Kidney (tissue), 14 donors: ENCODE measurements around the gene DPP10. TPM values are rescaled to one million over a fixed set of nuclear protein-coding genes. Genes with fewer than 3 reads are reported as not detected.
A peak's percentile ranks its signal among the peaks of the same experiment; 100 is the strongest.

Experiments used
- DNase-seq, 5 donors: peaks; one replicate each; pipeline ENCODE4 v3.0.0-alpha.2; 2013 to 2020
- FAIRE-seq: peaks from 2 replicates; lab custom pipeline; 2012; peaks lifted over from hg19 to GRCh38; lab: Jason Lieb, UNC
- H3K27ac ChIP-seq, 2 donors: one replicate each; pipeline ENCODE4 v1.7.0; 2013; ENCODE audit warnings: low read depth in 2 of 2, low read length in 2 of 2, inconsistent platforms in 1 of 2
- H3K27me3 ChIP-seq: one replicate; pipeline ENCODE4 v1.7.1; 2013; ENCODE audit warnings: low read length, inconsistent platforms; ENCODE audit not compliant: control insufficient read depth, insufficient read depth
- H3K36me3 ChIP-seq, 3 donors: one replicate each; pipeline versions ENCODE4 v1.7.0 to v1.7.1; 2013; ENCODE audit warnings: low read length in 3 of 3, control low read depth in 1 of 3, inconsistent platforms in 1 of 3; ENCODE audit not compliant: insufficient read depth in 3 of 3, control insufficient read depth in 2 of 3
- H3K4me1 ChIP-seq, 3 donors: one replicate each; pipeline versions ENCODE4 v1.7.0 to v1.7.1; 2013; ENCODE audit warnings: low read length in 3 of 3, inconsistent platforms in 1 of 3, low read depth in 1 of 3; ENCODE audit not compliant: control insufficient read depth in 2 of 3, insufficient read depth in 2 of 3
- H3K4me3 ChIP-seq, 3 donors: one replicate each; pipeline versions ENCODE4 v1.7.0 to v1.8.1; 2013; ENCODE audit warnings: low read length in 3 of 3, control low read depth in 1 of 3, inconsistent platforms in 1 of 3
- H3K9ac ChIP-seq, 3 donors: one replicate each; pipeline versions ENCODE4 v1.7.0 to v1.7.1; 2013; ENCODE audit warnings: low read length in 3 of 3, control low read depth in 1 of 3, inconsistent platforms in 1 of 3
- H3K9me3 ChIP-seq, 3 donors: one replicate each; pipeline versions ENCODE4 v1.7.0 to v1.7.1; 2013; ENCODE audit warnings: low read length in 3 of 3, control low read depth in 1 of 3, inconsistent platforms in 1 of 3; ENCODE audit not compliant: control insufficient read depth in 2 of 3, insufficient read depth in 1 of 3
- intact Hi-C: fragments of 100-400 bp; cut with DNase I; formaldehyde crosslinking; loops from one replicate; pipeline ENCODE4 v1.11.1; 2022
- polyA plus RNA-seq: library from polyadenylated mRNA; stranded (reverse); fragments of 350-450 nt; fragmentation: Illumina TruSeq; extraction: RNeasy Lipid Tissue Mini Kit (QIAGEN cat#74804); gene quantifications from one replicate; pipeline ENCODE4 v1.2.3, GENCODE V29; 2014; ENCODE audit warnings: low read depth, low replicate concordance; ENCODE audit not compliant: insufficient read depth
- total RNA-seq: library from RNA; stranded (reverse); fragmentation: NEBNext Ultra II Directional; extraction: Animal tissue kit (Norgen Biotek cat#: 25700); gene quantifications from one replicate; pipeline ENCODE4 v1.2.1, GENCODE V29; 2021
- TF ChIP-seq, protein P1 (sequence below): IDR thresholded peaks from 3 replicates; pipeline ENCODE4 v1.5.1; 2012; ENCODE audit warnings: mild to moderate bottlenecking, moderate library complexity, borderline replicate concordance; ENCODE audit not compliant: insufficient read depth; ENCODE audit errors: extremely low read depth
- donor health status: control.
- donor health status: control.
- donor health status: control.
- donor health status: control.
- donor health status: control.
- donor health status: DM: yes; HTN: yes; CAD: no.
- donor health status: Normal renal cell carcinoma (clear cell type).

The DPP10 gene
- total and polyA plus RNA-seq, 2 donors from 2014 or later = 0.67 TPM; not detected in 1

DNA sequence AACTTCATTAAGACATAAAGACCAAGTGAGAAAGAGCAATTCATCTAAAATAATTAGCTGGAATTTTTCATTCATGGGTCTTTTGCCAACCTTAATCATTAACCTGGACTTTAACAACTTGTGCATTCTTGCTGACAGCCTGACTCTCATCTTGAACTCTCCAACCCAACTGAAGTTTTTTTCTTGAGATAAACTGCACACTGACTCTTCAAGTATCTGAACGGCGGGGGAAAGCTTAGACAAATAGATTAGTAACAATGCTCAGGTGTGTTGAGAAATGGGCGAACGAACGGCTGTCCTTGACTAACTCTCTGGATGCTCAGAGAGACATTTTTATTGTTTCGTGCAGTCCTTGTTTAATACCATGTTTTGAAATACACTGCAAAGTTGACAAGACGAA lies 186.0 kb downstream of the DPP10 start:
- Histone ChIP-seq H3K9me3 (no peaks in the 10 kb centered on the region), H3K27ac (no peak overlapping the region), H3K4me3 (peak overlapping the region in 1 of 3 donors; percentile 15), H3K36me3 (no peaks in the 10 kb centered on the region), H3K4me1 (no peaks in the 10 kb centered on the region), H3K9ac (no peak overlapping the region), H3K27me3 (no peaks in the 10 kb centered on the region)
- peak; percentile 13 for FAIRE-seq
- peak in 2 of 5 donors; percentile 11 to 13 for DNase-seq
- TF ChIP-seq, protein P1, sequence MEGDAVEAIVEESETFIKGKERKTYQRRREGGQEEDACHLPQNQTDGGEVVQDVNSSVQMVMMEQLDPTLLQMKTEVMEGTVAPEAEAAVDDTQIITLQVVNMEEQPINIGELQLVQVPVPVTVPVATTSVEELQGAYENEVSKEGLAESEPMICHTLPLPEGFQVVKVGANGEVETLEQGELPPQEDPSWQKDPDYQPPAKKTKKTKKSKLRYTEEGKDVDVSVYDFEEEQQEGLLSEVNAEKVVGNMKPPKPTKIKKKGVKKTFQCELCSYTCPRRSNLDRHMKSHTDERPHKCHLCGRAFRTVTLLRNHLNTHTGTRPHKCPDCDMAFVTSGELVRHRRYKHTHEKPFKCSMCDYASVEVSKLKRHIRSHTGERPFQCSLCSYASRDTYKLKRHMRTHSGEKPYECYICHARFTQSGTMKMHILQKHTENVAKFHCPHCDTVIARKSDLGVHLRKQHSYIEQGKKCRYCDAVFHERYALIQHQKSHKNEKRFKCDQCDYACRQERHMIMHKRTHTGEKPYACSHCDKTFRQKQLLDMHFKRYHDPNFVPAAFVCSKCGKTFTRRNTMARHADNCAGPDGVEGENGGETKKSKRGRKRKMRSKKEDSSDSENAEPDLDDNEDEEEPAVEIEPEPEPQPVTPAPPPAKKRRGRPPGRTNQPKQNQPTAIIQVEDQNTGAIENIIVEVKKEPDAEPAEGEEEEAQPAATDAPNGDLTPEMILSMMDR = no peak
- intact Hi-C loops = no loop called here

DNA sequence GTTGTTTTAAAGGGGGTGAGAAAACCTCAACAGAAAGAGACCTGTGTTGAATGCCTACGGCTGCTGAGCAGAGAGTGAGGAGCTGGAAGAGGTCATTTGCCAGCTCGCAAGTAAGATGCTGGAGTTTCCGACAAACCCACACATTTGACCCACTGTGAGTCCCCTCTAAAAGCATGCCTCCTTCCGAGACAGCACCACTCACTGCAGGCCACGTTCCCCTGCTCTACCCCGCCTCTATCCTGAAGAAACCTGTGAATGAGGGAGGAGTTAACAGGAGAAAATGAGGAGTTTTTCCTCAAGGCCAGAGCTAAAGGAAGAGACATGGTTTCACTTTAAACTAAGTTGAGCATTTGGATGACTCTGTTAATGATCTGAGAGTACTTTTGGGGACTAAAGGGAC lies 188.7 kb downstream of the DPP10 start:
- TF ChIP-seq, protein P1 = no peak
- Histone ChIP-seq H3K9ac (no peak overlapping the region), H3K9me3 (no peaks in the 10 kb centered on the region), H3K36me3 (no peaks in the 10 kb centered on the region), H3K4me1 (no peaks in the 10 kb centered on the region), H3K27me3 (no peaks in the 10 kb centered on the region), H3K27ac (no peak overlapping the region), H3K4me3 (no peak overlapping the region)
- no peak for DNase-seq
- intact Hi-C loops = no loop called here
- no peak for FAIRE-seq

DNA sequence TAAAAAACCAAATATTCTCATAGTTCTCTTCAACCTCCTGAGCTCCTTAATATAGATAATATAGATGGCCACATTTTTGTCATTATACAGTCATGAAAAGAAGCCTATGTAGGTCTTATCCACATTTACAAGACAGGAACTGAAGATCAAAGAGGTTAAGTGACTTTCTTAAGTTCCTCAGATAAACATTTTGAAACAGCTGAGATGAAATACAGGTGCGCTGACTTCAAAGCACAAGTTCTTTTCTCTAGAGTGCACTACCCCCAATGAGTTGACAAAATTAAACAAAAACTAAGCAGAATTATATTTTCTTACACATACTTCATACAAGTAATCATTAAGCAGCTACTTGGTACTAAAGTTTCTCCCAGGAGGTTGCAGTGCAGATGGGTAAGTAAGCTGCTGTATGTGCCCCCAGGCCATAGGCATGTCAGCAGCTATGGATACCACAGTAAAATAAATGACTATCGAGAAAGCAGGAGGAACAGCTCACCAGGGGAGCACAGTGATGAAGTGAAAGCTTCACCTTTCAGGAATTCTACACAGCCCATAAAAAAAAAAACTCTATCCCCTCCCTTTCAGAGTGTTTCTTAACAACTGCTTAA lies 199.8 kb downstream of the DPP10 start:
- no peaks in the 10 kb centered on the region for H3K4me1 ChIP-seq
- H3K9me3 ChIP-seq = peaks cover 0 to 6% (median 0%) of the 10 kb centered on the region in 3 donors
- no peaks in the 10 kb centered on the region for H3K36me3 ChIP-seq
- TF ChIP-seq, protein P1 = no peak
- H3K27ac ChIP-seq = no peak overlapping the region
- DNase-seq = no peak
- no peak overlapping the region for H3K9ac ChIP-seq
- H3K4me3 ChIP-seq = no peak overlapping the region
- intact Hi-C loops = no loop called here
- no peak for FAIRE-seq
- no peaks in the 10 kb centered on the region for H3K27me3 ChIP-seq
